Activated T-cell treated with anti-CD3 and anti-CD28 coated beads for 4 hours (primary cell): Measurements from ENCODE around the gene TOGARAM2.

Experiments used
- DNase-seq: peaks from one replicate; pipeline ENCODE4 v3.0.0-alpha.2; 2020

TOGARAM2 gene

GRCh38 chr2:29000481-29000880 is 19.4 kb downstream of the TOGARAM2 start:
- DNase-seq, result no peak

GRCh38 chr2:29000956-29001355 is 19.9 kb downstream of the TOGARAM2 start:
- DNase-seq, result no peak

- DNase-seq, result no peak
Measured at GRCh38 chr2:29001806-29002205, 20.7 kb downstream of the TOGARAM2 start.

GRCh38 chr2:29004755-29005154 is 23.7 kb downstream of the TOGARAM2 start:
- DNase-seq, result no peak

GRCh38 chr2:29005331-29005730 is 24.2 kb downstream of the TOGARAM2 start:
- DNase-seq, result no peak

GRCh38 chr2:29006092-29006979 is 25.2 kb downstream of the TOGARAM2 start:
- DNase-seq, result no peak

DNA sequence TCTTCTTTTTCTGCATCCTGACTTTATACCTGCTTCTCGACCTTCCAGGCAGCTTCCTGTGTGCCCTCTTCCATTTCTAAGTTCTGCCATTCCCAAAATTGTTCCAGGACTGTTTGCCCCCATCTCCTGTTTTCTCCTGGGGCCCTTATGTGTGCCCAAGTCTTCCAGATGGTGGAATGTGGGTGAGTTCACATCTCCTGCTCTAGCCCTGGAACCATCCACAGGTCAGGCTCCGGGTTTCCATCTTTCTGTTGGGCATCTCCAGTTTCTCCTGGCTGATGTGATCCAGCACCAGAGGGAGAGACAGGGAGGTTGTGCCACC is 25.8 kb downstream of the TOGARAM2 start:
- no peak for DNase-seq

DNA sequence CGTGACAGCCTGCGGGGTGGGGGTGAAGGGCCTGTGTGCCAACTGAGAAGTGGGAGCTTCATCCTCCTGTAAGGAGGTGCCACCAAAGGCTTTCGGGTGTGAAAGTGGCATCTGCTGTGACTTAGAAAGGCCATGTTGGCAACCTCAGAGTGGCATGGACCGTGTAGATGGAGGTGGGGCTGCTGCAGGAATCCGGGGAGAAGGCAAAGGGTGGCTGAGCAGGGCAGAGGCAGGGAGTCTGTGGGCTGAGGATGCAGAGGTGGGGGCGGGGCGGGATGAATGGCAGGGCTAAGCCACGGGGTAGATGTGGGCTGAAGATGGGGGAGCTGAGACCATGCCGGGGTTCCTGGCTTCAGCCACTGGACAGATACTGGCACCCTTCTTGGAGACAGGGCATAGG is 28.2 kb downstream of the TOGARAM2 start:
- DNase-seq, result no peak

DNA sequence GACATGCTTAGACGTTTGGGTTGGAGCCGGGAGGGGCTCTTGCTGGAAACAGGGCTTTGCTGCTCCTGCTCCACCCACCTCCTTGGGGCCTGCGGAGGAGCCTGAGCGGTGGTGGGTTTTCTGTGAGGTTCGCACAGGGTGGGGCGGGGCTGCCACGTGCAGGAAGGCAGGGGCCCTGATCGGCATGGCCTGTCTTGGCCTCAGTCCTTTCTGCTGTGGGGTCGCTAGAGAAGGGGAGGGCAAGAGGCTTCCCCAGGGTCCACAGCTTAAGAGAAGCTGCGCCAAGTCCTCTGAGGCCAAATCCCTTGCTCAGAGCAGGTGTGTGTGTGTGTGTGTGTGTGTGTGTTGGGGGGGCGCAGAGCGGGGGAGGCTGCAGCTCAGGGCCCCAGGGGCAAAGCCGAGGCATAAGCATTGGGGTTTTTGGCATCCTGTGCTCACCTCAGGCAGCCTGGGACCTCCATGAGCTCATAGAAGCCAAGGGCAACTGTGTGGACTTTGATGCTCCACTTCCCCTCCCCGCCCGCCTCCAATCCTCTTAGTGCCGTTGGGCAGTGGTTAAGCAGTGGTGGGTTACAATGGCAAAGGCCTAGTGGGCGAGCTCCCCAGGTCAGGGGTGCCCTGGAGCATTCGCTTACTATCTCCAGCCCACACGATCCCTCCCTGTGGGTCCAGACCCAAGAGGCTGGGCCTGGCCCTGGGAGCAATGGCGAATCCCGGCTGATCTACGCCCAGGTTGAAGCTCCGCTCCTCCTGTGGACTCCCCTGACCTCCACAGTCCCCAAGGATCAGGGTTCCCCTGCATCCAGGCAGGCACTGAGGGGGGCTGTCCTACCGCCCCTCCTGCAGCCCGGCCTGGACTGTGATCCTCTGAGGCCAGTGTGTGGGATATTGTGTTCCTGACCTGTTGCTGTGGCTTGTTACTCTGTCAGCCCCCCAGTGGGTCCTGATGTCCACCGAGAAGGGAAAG is 28.9 kb downstream of the TOGARAM2 start:
- no peak for DNase-seq

- peak; percentile 15 for DNase-seq
Measured at GRCh38 chr2:29010946-29011345, 29.8 kb downstream of the TOGARAM2 start.

DNA sequence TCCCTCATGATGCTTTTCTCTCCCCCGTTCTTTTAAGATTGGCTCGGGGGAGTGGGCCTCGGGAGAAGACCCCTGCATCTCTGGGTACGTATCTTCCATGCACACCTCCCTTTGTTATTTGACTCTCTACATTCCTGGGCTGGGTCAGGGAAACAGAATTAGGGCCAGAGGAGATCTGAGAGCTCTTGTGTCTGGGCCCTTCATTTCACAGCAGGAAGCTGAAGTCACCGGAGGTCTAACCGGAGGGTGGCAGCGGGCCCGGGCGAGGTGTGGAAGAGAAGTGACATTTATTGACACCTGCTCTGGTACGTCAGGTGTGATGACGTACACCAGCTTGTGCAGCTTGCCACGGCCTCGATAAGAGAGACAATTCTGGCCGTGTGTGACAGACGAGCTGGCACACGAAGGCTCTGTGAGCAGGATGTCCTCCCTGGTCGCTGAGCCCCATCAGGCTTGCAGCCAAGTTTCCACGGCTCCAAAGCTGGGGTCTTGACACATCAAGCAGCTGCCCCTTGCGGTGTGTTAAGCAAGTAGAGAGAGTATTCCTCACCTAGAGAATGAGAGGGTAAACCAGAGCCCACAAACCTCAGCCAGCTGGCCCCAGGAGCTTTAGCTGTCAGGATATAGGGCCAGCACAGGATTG is 30.4 kb downstream of the TOGARAM2 start:
- DNase-seq, result peak; percentile 36

DNA sequence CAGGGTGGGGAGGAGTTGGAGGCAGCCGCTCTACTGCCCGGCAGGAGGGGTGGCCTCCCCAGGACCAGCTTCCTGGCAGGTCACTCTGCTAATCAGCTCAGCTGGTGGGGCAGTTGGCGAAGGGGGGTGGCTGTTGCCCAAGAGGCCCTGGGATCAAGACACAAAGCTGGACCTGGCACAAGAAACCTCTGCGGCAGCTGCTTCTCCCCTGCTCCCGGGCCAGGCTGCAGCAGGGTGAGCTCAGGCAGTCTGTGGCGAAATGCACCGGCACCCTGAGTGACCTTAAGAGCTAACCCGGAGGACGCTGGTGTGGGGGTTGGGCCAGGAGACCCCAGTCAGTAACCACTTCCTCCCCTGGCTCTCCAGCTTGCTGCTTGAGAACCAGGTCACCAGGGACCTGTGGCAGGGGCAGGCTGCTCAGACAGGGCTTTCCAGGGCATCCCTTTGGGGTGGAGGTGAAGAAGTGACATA is 31.1 kb downstream of the TOGARAM2 start:
- no peak for DNase-seq

DNA sequence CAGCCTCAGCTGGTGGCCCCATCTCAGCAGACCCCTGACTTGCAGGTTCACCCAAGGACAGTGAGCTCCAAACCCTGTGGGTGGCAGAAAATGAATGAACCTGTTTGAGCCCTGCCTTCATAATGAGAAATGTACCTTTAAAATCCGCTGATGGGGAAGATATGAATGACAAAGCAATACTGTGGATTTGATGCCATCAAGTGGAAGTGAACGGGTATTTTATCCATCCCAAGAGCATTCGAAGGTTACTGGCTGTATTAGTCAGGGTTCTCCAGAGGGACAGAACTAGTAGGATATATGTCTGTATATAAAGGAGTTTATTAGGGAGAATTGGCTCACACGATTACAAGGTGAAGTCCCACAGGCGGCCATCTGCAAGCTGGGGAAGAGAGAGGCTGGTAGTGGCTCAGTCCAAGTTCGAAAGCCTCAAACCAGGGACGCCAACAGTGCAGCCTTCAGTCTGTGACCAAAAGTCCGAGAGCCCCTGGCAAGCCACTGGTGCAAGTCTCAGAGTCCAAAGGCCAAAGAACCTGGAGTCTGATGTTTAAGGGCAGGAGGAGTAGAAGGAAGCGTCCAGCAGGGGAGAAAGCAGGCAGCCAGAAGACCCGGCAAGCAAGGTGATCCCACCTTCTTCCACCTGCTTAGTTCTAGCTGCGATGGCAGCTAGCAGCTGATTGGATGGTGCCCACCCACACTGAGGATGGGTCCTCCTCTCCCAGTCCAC is 32.1 kb downstream of the TOGARAM2 start:
- no peak for DNase-seq

DNA sequence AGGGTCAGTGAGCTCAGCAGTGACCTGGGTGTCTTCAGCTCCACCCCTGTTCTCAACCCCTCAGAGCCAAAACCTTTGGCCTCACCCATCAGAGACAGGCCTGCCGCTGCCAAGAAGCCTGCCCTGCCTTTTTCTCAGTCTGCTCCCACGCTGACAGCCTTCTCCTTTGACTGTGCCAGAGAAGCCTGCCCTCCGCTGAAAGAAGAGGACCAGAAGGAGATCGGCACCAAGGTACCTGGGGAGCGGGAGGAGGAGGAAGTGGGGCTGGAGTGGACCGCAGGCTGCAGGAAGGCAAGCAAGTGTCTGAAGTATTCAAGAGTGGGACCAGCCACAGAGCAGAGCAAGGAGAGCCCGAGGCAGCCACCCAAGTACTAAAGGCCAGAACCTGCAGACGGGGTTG is 33.2 kb downstream of the TOGARAM2 start:
- DNase-seq, result no peak

GRCh38 chr2:29014811-29015421 is 33.8 kb downstream of the TOGARAM2 start:
- peak; percentile 50 for DNase-seq

DNA sequence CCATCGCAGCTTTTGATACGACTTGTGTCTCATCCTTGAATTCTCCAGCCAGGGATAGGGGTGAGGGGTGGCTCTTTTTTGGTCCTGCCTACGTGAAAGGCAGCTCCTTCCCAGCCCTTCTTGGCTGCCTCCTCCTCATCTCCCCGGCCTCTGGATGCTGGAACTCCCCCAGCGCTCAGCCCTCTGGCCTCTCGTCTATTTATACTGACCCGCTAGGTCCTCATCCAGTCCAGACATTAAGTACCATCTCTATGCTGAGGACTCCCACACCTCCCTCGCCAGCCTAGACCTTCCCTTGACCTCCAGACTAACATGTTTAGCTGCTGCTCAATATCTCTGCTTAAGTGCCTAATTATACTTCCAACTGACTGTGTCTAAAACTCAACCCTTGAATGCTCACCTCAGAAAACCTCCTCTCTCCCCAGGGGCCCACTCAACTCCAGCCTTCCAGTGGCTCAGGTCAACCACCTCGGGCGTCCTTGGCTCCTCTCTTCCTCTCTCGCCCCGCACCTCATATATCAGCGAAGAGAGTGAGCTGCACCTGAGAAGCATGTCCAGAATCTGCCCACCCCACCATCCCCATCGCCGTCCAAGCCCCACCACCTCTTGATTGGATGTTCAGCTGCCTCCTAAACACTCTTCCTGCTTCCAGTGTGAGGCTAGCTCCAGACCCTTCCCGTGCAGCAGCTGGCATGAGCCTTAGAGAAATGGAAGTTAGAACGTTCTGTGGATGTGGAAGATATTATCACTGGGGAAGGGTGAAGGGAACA is 34.8 kb downstream of the TOGARAM2 start:
- DNase-seq, result no peak

DNA sequence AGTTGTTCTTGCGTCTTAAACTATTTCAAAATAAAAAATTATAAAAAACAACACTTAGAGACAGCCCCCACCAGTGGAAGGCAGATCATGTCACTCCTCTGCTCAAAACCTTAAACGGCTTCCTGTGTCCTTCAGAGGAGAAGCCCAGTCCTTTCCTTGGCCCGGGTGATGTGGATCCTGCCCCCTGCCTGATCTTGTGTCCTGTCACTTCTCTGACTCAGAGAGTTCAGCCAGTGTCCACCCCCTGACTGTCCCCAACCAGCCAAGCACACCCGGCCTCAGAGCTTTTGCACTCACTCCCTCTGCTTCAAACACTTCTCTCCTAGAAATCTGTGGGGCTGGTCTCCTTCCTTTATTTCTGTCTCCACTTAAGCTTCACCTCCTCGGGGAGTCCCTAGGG is 35.4 kb downstream of the TOGARAM2 start:
- DNase-seq, result no peak

GRCh38 chr2:29017716-29018435 is 36.8 kb downstream of the TOGARAM2 start:
- DNase-seq, result no peak

DNA sequence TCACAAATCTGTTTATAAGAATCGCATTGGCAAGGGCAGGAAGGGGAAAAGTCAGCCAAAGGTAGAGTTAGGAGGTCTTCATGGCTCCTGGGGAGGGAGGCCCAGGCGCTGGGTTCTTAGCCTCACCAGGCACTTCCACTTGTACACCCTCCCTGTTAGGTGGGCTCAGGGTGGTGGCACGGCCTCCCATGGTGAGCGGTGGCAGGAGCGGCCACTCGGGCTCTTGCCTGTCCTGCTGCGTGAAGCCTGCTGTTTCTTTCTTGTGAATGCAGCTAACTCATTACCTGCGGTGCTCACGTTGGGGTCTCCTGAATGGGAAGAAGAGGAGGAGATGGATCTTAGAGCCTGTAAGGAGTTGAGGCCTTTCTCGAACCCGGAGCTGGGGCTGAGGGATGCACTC is 40.8 kb downstream of the TOGARAM2 start:
- DNase-seq, result no peak

DNA sequence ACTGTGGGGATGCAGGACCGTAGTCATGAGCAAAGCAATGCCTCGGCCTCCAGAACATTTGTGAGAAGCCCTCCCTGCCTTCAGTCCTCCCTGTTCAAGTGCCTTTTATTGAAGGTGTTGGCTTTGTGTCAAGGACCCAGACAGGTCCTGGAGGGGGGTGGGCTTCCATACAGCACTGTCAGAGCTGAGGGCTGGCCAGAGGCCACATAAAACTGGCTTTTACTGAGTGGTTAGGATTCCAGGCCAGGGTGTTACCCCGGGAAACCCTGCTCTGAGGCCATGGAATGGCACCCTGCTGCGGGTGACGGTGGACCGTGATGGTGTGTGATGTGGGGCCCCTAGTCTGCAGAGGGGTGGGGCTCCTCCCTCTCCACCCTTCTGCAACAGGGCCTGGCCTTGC is 41.6 kb downstream of the TOGARAM2 start:
- DNase-seq, result no peak

DNA sequence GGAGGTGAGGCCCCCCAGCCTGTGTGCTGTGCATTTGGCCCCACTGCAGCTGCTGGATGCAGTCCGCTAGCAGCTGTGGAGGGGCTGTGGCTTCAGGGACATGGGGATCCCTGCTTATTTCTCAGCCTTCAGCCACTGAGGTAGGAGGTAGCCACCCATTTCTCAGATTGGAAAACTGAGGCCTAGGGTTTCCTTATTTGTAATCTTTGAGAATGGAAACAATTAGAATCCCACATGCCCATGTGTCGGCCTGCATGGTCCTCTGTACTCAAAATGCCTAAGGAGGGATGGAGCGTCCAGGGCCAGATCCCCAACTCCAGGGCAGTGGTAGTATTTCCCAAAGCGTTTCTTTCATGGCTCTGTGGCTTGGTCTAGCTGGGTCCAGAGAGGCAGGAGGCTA is 42.1 kb downstream of the TOGARAM2 start:
- no peak for DNase-seq
